NCI-H1048 (cell line): Measurements from ENCODE around the gene AIFM3.

Source experiments
- DNase-seq: peaks from one replicate; lab custom pipeline; 2025; lab: John Stamatoyannopoulos, UW

Gene AIFM3

DNA sequence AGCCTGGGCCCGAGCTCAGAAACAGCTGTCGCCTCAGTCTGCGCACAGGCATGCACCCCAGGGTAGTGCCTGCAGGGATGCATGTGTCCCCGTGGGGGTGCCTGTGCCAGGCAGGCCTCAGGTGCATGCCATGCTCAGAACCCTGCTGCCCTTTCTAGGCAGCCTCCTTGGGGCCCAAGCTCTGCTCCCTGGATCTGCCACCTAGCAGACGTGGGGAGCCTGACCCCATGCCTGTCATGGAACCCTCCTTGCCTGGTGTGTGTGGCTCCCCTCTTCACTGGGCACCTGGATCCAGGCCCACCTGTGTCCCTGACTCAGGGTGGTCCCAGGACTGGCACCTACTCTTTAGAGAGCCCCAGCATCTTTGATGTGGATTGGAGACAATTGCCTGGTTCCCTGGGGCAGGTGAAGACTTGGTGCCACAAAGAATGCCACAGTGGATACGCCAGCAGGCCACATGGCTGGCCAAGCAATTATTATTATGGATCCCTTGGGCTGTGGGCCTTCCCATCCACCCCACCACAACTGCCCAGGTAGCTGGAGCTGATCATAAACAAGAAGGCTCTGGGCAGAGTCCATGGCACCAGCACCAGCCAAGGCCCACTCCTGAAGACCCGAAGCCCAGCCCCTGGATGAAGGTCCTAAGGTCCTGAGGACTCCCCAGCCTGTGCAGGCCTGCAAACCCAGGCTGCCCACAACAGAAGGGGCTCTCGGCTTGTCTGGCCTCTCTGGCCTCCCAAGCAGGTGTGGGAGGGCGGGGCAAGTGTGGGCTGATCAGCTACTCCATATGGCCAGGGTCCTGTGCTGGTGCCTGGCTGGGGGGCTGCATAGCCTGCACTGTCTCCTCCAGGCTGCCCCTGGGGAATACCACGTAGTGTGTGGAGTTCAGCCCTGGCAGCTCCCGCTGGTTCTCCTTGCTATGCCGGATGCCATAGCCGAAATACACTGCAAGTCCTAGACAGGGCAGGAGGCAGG is 61.5 kb downstream of the AIFM3 start:
- DNase-seq = no peak

- DNase-seq = no peak
Measured at GRCh38 chr22:21029486-21030025, 62.5 kb downstream of the AIFM3 start.

DNA sequence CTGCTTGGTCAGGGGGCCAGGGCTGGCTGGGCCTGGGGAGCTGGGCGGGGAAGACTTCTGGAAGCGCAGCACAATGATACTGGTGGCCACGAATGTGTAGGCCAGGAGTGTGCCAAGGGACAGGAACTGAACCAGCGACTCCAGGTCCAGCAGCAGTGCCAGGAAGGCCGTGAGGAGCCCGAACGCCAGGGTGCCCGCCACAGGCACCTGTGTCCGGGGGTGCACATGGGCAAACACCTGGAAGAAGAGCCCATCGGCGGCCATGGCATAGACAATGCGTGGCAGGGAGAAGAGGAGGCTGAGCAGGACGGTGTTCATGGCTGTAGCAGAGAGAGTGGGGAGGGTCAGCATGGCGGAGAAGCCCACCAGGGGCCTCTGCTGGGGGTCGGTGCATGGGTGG is 63.0 kb downstream of the AIFM3 start:
- no peak for DNase-seq
